Left ventricle myocardium inferior (tissue), 1 donor: ENCODE data around the gene XIRP1. TPM values are rescaled to one million over a fixed set of nuclear protein-coding genes. Genes with fewer than 3 reads are reported as not detected.
A peak's percentile ranks its signal among the peaks of the same experiment; 100 is the strongest.

Experiments used
- DNase-seq: peaks from one replicate; pipeline ENCODE4 v3.0.0-alpha.2; 2020
- H3K27ac ChIP-seq: fragments of 200-600 bp; replicated peaks from 2 replicates; pipeline ENCODE4 v1.8.0; 2021
- H3K27me3 ChIP-seq: fragments of 200-600 bp; 2 replicates; pipeline ENCODE4 v1.8.0; 2021; ENCODE audit warnings: low read depth
- H3K36me3 ChIP-seq: fragments of 200-600 bp; 2 replicates; pipeline ENCODE4 v1.8.0; 2021
- H3K4me1 ChIP-seq: fragments of 200-600 bp; 2 replicates; pipeline ENCODE4 v1.8.0; 2021
- H3K4me3 ChIP-seq: fragments of 200-600 bp; 2 replicates; pipeline ENCODE4 v1.8.0; 2021; ENCODE audit warnings: mild to moderate bottlenecking, moderate library complexity
- H3K9me3 ChIP-seq: fragments of 200-600 bp; replicated peaks from 2 replicates; pipeline ENCODE4 v1.8.0; 2021
- intact Hi-C: fragments of 100-400 bp; cut with micrococcal nuclease; formaldehyde crosslinking; loops from one replicate; pipeline ENCODE4 v1.11.0; 2022
- total RNA-seq: library from RNA; stranded (reverse); fragmentation: NEBNext Ultra II Directional; extraction: Animal tissue kit (Norgen Biotek cat#: 25700); gene quantifications from one replicate; pipeline ENCODE4 v1.2.1, GENCODE V29; 2021
- TF ChIP-seq, protein P1 (sequence below): fragments of 200-600 bp; IDR thresholded peaks from 2 replicates; pipeline ENCODE4 v1.8.0; 2021; ENCODE audit warnings: antibody characterized with exemption, mild to moderate bottlenecking, borderline replicate concordance
- donor health status: DM: no; HTN: yes; CAD: no; lungs with severe emphysema.

The XIRP1 gene
- total RNA-seq, 1 donor from 2014 or later: 386 TPM

DNA sequence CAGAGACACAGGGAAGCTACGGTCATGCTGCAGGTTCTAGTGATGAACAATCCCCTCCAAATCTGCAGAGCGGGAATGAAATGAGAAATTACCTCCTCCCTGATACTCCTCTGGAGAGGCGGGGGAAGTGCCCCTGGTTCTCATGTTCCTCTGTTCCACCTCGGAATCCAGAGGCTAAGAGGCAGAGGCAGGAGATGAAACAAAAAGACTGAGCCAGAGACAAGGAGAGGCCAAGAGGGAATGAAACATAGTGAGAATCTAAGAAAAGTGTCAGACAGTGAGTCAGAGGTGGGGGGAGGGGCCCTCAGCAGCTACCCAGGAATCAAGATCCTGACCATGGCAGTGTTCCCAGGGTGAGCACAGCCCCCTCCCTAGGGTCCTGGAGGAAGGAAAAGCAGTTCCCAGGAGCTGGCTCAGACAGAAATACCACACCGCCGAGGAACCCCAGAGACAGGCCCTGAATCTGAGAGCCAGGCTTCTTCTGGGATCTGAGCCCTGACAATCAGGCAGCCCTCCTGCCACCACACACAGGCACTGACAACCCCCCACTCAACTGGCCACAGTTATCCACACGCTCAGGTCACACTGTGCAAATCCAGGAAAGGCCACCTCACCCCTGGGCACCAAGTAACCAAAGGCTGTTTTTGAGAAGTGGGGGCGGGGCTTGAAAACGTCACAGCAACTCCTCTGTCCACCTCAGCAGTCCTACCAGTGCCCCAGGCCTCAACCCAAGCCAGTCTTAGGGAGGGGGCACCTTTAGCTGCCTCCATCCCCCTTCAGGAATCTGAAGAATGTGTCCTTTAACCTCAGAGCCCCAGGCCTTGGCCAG, 41.4 kb downstream of the XIRP1 start:
- peaks cover 84% of the 10 kb centered on the region for H3K4me1 ChIP-seq
- intact Hi-C loops: no loop called here

DNA sequence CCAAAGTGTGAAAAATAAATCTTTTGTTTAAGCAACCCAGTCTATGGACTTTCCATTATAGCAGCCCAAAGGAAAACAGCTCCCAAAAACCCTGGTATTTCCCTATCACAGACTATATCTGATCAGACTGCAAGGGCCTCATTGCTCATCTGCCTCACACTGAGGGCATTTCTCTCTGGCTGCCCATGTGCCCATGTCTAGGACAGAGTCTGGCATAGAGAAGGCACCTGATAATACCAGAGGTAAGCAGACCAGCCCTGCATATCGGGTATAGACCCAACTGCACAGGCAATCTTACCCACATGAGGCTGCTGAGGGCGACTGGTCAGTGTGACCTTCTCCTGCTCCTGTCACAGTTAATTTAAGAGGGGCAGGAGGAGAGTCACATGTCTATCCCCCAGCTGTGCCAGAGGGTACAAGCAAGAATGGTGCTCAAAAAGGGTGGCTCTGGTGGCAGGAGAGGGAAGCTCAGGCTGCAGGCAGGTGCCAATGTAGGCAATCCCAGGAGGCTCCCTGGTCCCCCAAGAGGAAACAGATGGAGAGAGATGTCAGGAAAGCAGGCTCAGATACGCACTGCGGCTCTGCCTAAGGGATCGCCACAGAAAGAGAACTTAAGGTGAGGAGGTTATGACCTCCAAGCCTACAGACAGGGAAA, 42.1 kb downstream of the XIRP1 start:
- intact Hi-C loops: no loop called here
- peaks cover 13% of the 10 kb centered on the region for H3K36me3 ChIP-seq
- TF ChIP-seq, protein P1, sequence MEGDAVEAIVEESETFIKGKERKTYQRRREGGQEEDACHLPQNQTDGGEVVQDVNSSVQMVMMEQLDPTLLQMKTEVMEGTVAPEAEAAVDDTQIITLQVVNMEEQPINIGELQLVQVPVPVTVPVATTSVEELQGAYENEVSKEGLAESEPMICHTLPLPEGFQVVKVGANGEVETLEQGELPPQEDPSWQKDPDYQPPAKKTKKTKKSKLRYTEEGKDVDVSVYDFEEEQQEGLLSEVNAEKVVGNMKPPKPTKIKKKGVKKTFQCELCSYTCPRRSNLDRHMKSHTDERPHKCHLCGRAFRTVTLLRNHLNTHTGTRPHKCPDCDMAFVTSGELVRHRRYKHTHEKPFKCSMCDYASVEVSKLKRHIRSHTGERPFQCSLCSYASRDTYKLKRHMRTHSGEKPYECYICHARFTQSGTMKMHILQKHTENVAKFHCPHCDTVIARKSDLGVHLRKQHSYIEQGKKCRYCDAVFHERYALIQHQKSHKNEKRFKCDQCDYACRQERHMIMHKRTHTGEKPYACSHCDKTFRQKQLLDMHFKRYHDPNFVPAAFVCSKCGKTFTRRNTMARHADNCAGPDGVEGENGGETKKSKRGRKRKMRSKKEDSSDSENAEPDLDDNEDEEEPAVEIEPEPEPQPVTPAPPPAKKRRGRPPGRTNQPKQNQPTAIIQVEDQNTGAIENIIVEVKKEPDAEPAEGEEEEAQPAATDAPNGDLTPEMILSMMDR: peak; percentile 42
- no peaks in the 10 kb centered on the region for H3K27me3 ChIP-seq
- peaks cover 91% of the 10 kb centered on the region for H3K4me1 ChIP-seq
- DNase-seq: no peak
- H3K9me3 ChIP-seq: no peaks in the 10 kb centered on the region
- peak overlapping the region; percentile 100 for H3K27ac ChIP-seq
- peak overlapping the region; percentile 96 for H3K4me3 ChIP-seq

More for the DNA sequence above, 41.4 kb downstream of the XIRP1 start:
- Histone ChIP-seq H3K4me3 (peak overlapping the region; percentile 96), H3K27ac (peak overlapping the region; percentile 100), H3K27me3 (no peaks in the 10 kb centered on the region), H3K9me3 (no peaks in the 10 kb centered on the region), H3K36me3 (peaks cover 6% of the 10 kb centered on the region)
- DNase-seq: peak; percentile 89
- TF ChIP-seq, protein P1: no peak

DNA sequence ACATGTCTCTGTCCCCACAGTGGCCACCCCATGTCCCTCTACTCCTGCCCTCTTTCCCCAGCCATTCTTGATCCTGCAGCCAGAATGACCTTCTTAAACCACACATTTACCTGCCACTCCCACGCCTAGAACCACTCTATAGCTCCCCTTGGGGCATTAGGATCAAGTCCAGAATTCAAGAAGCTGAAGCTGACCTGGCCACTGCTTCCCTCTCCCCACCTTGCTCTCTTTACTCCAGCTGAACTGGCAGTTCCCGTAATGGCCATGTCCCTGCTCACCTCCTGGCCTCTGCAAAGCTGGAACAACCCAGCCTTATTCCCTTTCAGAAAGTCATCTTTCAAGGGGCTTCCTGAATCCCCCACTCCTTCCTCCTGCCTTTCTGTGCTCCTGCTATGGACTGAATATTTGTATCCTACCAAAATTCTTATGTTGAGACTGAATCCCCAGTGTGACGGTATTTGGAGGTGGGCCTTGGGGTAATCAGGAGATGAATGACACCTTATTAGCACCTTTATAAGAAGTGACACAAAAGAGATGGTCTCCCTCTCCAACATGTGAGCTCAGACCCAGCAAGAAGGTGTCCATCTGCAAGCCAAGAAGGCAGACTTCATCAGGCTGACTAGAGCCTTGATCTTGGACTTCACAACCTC, 42.8 kb downstream of the XIRP1 start:
- peaks cover 20% of the 10 kb centered on the region for H3K36me3 ChIP-seq
- H3K27ac ChIP-seq: peak overlapping the region; percentile 100
- H3K4me1 ChIP-seq: peaks cover 91% of the 10 kb centered on the region
- peak overlapping the region; percentile 96 for H3K4me3 ChIP-seq
- no peaks in the 10 kb centered on the region for H3K27me3 ChIP-seq
- no peak for DNase-seq
- intact Hi-C loops: no loop called here
- H3K9me3 ChIP-seq: no peaks in the 10 kb centered on the region
- TF ChIP-seq, protein P1: no peak

DNA sequence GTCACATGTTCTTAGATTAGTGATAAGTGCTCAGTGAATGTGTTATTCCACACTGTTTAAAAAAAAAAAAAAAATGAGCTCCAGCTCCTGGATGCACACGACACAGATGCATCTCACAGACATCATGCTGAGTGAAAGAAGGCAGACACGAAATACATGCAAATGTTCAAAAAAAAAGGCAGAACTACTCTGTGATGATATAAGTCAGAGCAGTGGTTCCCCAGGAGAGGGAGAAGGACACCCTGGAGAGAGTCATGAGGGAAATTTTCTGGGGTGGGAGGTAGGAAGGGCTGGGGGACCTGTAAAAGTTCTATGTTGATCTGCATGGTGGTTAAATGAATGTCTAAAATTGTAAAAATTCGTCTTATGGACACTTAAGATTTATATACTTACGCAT, 43.3 kb downstream of the XIRP1 start:
- Histone ChIP-seq H3K27me3 (no peaks in the 10 kb centered on the region), H3K4me3 (peak overlapping the region; percentile 96), H3K4me1 (peaks cover 91% of the 10 kb centered on the region), H3K27ac (peak overlapping the region; percentile 100), H3K36me3 (peaks cover 26% of the 10 kb centered on the region), H3K9me3 (no peaks in the 10 kb centered on the region)
- intact Hi-C loops: no loop called here
- no peak for DNase-seq
- TF ChIP-seq, protein P1: no peak

DNA sequence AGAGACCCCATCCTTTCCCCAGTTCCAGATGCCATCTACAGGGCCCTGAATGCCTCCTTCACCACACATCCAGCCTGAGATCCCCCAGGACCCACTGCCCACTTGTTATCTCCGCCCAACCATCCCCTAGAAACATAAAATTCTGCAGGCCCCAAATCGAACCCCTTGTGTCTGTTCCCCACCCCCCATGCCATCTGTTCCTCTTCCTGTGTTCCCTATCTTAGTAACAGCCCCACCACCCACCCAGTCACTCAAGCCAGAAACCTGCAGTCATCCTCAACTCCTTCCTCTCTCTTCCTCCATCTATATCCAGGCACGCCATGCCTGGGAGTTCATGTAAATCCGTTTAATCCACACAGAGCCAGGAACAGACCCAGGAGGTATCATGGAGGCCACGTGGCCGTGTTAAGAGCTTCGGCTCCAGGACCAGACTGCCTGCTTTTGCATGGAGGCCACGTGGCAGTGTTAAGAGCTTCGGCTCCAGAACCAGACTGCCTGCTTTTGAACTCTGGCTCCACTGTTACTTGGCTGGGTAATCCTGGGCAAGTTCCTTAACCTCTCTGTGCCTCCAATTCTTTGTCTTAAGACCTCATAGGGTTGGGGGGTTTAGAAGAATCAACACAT, 43.8 kb downstream of the XIRP1 start:
- TF ChIP-seq, protein P1: no peak
- peaks cover 31% of the 10 kb centered on the region for H3K36me3 ChIP-seq
- H3K4me1 ChIP-seq: peaks cover 90% of the 10 kb centered on the region
- no peak for DNase-seq
- peak overlapping the region; percentile 96 for H3K4me3 ChIP-seq
- no peaks in the 10 kb centered on the region for H3K27me3 ChIP-seq
- peak overlapping the region; percentile 100 for H3K27ac ChIP-seq
- intact Hi-C loops: no loop called here
- no peaks in the 10 kb centered on the region for H3K9me3 ChIP-seq
